ENCODE measurements around the gene FITM1.
A peak's percentile ranks its signal among the peaks of the same experiment; 100 is the strongest.

The FITM1 gene

GRCh38 chr14:24127673-24128072 is 2.8 kb upstream of the FITM1 start:
- Histone ChIP-seq H3K4me2 (ENCODE audit: insufficient read depth, low read length, poor library complexity, severe bottlenecking) (no peak overlapping the region), H2BK5ac (ENCODE audit: low read length) (no peak overlapping the region), H3K14ac (ENCODE audit: low read length) (no peak overlapping the region), H3K9ac (ENCODE audit: low read depth, low read length, poor library complexity) (no peak overlapping the region), H3K4ac (ENCODE audit: low read length) (no peak overlapping the region), H3K4me3 (ENCODE audit: low read length in 2 of 2) (no peak overlapping the region), H3K27me3 (ENCODE audit: control insufficient read depth in 3 of 3, insufficient read depth in 3 of 3, low read depth in 1 of 3, low read length in 3 of 3) (no peaks in the 10 kb centered on the region), H3K4me1 (ENCODE audit: control insufficient read depth in 2 of 2, insufficient read depth in 1 of 2, low read depth in 1 of 2, low read length in 2 of 2) (no peaks in the 10 kb centered on the region), H2BK120ac (ENCODE audit: low read depth, low read length) (no peak overlapping the region), H3K79me1 (ENCODE audit: low read depth, low read length) (no peaks in the 10 kb centered on the region), H4K8ac (ENCODE audit: low read depth, low read length) (no peak overlapping the region), H3K9me3 (replicated peaks in 1 of 2; ENCODE audit: control insufficient read depth in 2 of 2, insufficient read depth in 1 of 2, low read depth in 1 of 2, low read length in 2 of 2) (no peaks in the 10 kb centered on the region), H4K91ac (ENCODE audit: low read depth, low read length, poor library complexity) (no peak overlapping the region), H2AFZ (ENCODE audit: low read length) (no peak overlapping the region), H2BK12ac (ENCODE audit: low read length) (no peak overlapping the region), H3K27ac (replicated peaks; ENCODE audit: low read length) (no peak overlapping the region), H3K36me3 (replicated peaks in 1 of 2; ENCODE audit: control insufficient read depth in 2 of 2, insufficient read depth in 2 of 2, low read length in 2 of 2) (peaks cover 8 to 12% of the 10 kb centered on the region in 2 donors), H2AK5ac (ENCODE audit: low read depth, low read length) (no peak overlapping the region), H3K23ac (ENCODE audit: low read depth, low read length, poor library complexity) (no peak overlapping the region), H2BK15ac (ENCODE audit: low read length) (no peak overlapping the region), H3K18ac (ENCODE audit: low read length) (no peak overlapping the region)
- DNase-seq (ENCODE audit: low spot score), result no peak
- no CpG with 5 or more reads among the region's 2 CpGs for WGBS, 2 donors (ENCODE audit: extremely low coverage in 2 of 2, insufficient read length in 2 of 2, insufficient replicate concordance in 1 of 2)

- Histone ChIP-seq H4K8ac (ENCODE audit: low read depth, low read length) (no peak overlapping the region), H2BK15ac (ENCODE audit: low read length) (no peak overlapping the region), H3K4ac (ENCODE audit: low read length) (no peak overlapping the region), H3K36me3 (replicated peaks in 1 of 2; ENCODE audit: control insufficient read depth in 2 of 2, insufficient read depth in 2 of 2, low read length in 2 of 2) (no peaks in the 10 kb centered on the region), H3K14ac (ENCODE audit: low read length) (no peak overlapping the region), H4K91ac (ENCODE audit: low read depth, low read length, poor library complexity) (no peak overlapping the region), H2AK5ac (ENCODE audit: low read depth, low read length) (no peak overlapping the region), H2AFZ (ENCODE audit: low read length) (no peak overlapping the region), H3K9ac (ENCODE audit: low read depth, low read length, poor library complexity) (no peak overlapping the region), H2BK5ac (ENCODE audit: low read length) (no peak overlapping the region), H3K27ac (replicated peaks; ENCODE audit: low read length) (no peak overlapping the region), H2BK120ac (ENCODE audit: low read depth, low read length) (no peak overlapping the region), H2BK12ac (ENCODE audit: low read length) (no peak overlapping the region), H3K9me3 (replicated peaks in 1 of 2; ENCODE audit: control insufficient read depth in 2 of 2, insufficient read depth in 1 of 2, low read depth in 1 of 2, low read length in 2 of 2) (no peaks in the 10 kb centered on the region), H3K79me1 (ENCODE audit: low read depth, low read length) (no peaks in the 10 kb centered on the region), H3K4me1 (ENCODE audit: control insufficient read depth in 2 of 2, insufficient read depth in 1 of 2, low read depth in 1 of 2, low read length in 2 of 2) (no peaks in the 10 kb centered on the region), H3K23ac (ENCODE audit: low read depth, low read length, poor library complexity) (no peak overlapping the region), H3K4me3 (ENCODE audit: low read length in 2 of 2) (no peak overlapping the region), H3K4me2 (ENCODE audit: insufficient read depth, low read length, poor library complexity, severe bottlenecking) (no peak overlapping the region), H3K18ac (ENCODE audit: low read length) (no peak overlapping the region), H3K27me3 (ENCODE audit: control insufficient read depth in 3 of 3, insufficient read depth in 3 of 3, low read depth in 1 of 3, low read length in 3 of 3) (no peaks in the 10 kb centered on the region)
- DNase-seq (ENCODE audit: low spot score), result no peak
- WGBS, 2 donors (ENCODE audit: extremely low coverage in 2 of 2, insufficient read length in 2 of 2, insufficient replicate concordance in 1 of 2), result no CpG with 5 or more reads among the region's 8 CpGs
Observed at GRCh38 chr14:24129410-24129998, 955 bp upstream of the FITM1 start.

- H3K4me2 ChIP-seq (ENCODE audit: insufficient read depth, low read length, poor library complexity, severe bottlenecking), result no peak overlapping the region
- H3K79me1 ChIP-seq (ENCODE audit: low read depth, low read length), result no peaks in the 10 kb centered on the region
- no peak overlapping the region for H4K8ac ChIP-seq (ENCODE audit: low read depth, low read length)
- no peaks in the 10 kb centered on the region for H3K9me3 ChIP-seq (replicated peaks in 1 of 2; ENCODE audit: control insufficient read depth in 2 of 2, insufficient read depth in 1 of 2, low read depth in 1 of 2, low read length in 2 of 2)
- peaks cover 3 to 5% of the 10 kb centered on the region in 2 donors for H3K4me1 ChIP-seq (ENCODE audit: control insufficient read depth in 2 of 2, insufficient read depth in 1 of 2, low read depth in 1 of 2, low read length in 2 of 2)
- no peak overlapping the region for H2BK120ac ChIP-seq (ENCODE audit: low read depth, low read length)
- no CpG with 5 or more reads among the region's 7 CpGs for WGBS, 2 donors (ENCODE audit: extremely low coverage in 2 of 2, insufficient read length in 2 of 2, insufficient replicate concordance in 1 of 2)
- H2AK5ac ChIP-seq (ENCODE audit: low read depth, low read length), result no peak overlapping the region
- no peak overlapping the region for H3K4me3 ChIP-seq (ENCODE audit: low read length in 2 of 2)
- H3K27ac ChIP-seq (replicated peaks; ENCODE audit: low read length), result no peak overlapping the region
- H3K14ac ChIP-seq (ENCODE audit: low read length), result no peak overlapping the region
- H3K36me3 ChIP-seq (replicated peaks in 1 of 2; ENCODE audit: control insufficient read depth in 2 of 2, insufficient read depth in 2 of 2, low read length in 2 of 2), result no peaks in the 10 kb centered on the region
- H3K4ac ChIP-seq (ENCODE audit: low read length), result no peak overlapping the region
- no peak overlapping the region for H2BK5ac ChIP-seq (ENCODE audit: low read length)
- no peak for DNase-seq (ENCODE audit: low spot score)
- H3K9ac ChIP-seq (ENCODE audit: low read depth, low read length, poor library complexity), result no peak overlapping the region
- no peak overlapping the region for H3K23ac ChIP-seq (ENCODE audit: low read depth, low read length, poor library complexity)
- no peaks in the 10 kb centered on the region for H3K27me3 ChIP-seq (ENCODE audit: control insufficient read depth in 3 of 3, insufficient read depth in 3 of 3, low read depth in 1 of 3, low read length in 3 of 3)
- H2BK12ac ChIP-seq (ENCODE audit: low read length), result no peak overlapping the region
- H2AFZ ChIP-seq (ENCODE audit: low read length), result no peak overlapping the region
- no peak overlapping the region for H2BK15ac ChIP-seq (ENCODE audit: low read length)
- H3K18ac ChIP-seq (ENCODE audit: low read length), result no peak overlapping the region
- H4K91ac ChIP-seq (ENCODE audit: low read depth, low read length, poor library complexity), result no peak overlapping the region
Observed at GRCh38 chr14:24130717-24131548, 474 bp downstream of the FITM1 start.

- Histone ChIP-seq H3K4ac (ENCODE audit: low read length) (no peak overlapping the region), H2BK5ac (ENCODE audit: low read length) (no peak overlapping the region), H3K27me3 (ENCODE audit: control insufficient read depth in 3 of 3, insufficient read depth in 3 of 3, low read depth in 1 of 3, low read length in 3 of 3) (no peaks in the 10 kb centered on the region), H2BK120ac (ENCODE audit: low read depth, low read length) (no peak overlapping the region), H2AK5ac (ENCODE audit: low read depth, low read length) (no peak overlapping the region), H3K79me1 (ENCODE audit: low read depth, low read length) (no peaks in the 10 kb centered on the region), H3K4me2 (ENCODE audit: insufficient read depth, low read length, poor library complexity, severe bottlenecking) (no peak overlapping the region), H3K4me3 (ENCODE audit: low read length in 2 of 2) (no peak overlapping the region), H3K4me1 (ENCODE audit: control insufficient read depth in 2 of 2, insufficient read depth in 1 of 2, low read depth in 1 of 2, low read length in 2 of 2) (peaks cover 6 to 7% of the 10 kb centered on the region in 2 donors), H4K91ac (ENCODE audit: low read depth, low read length, poor library complexity) (no peak overlapping the region), H3K23ac (ENCODE audit: low read depth, low read length, poor library complexity) (no peak overlapping the region), H3K36me3 (replicated peaks in 1 of 2; ENCODE audit: control insufficient read depth in 2 of 2, insufficient read depth in 2 of 2, low read length in 2 of 2) (no peaks in the 10 kb centered on the region), H3K9ac (ENCODE audit: low read depth, low read length, poor library complexity) (no peak overlapping the region), H3K14ac (ENCODE audit: low read length) (no peak overlapping the region), H3K27ac (replicated peaks; ENCODE audit: low read length) (no peak overlapping the region), H3K18ac (ENCODE audit: low read length) (no peak overlapping the region), H2BK12ac (ENCODE audit: low read length) (no peak overlapping the region), H4K8ac (ENCODE audit: low read depth, low read length) (no peak overlapping the region), H3K9me3 (replicated peaks in 1 of 2; ENCODE audit: control insufficient read depth in 2 of 2, insufficient read depth in 1 of 2, low read depth in 1 of 2, low read length in 2 of 2) (no peaks in the 10 kb centered on the region), H2BK15ac (ENCODE audit: low read length) (peak overlapping the region; percentile 58), H2AFZ (ENCODE audit: low read length) (no peak overlapping the region)
- DNase-seq (ENCODE audit: low spot score), result no peak
- WGBS, 2 donors (ENCODE audit: extremely low coverage in 2 of 2, insufficient read length in 2 of 2, insufficient replicate concordance in 1 of 2), result no CpG with 5 or more reads among the region's 15 CpGs
Observed at GRCh38 chr14:24131549-24131966, 1.1 kb downstream of the FITM1 start.

All from neuronal stem cell (in vitro differentiated cells).